Stimulated activated CD8-positive, alpha-beta memory T cell treated with anti-CD3 and anti-CD28 coated beads, Interleukin-15, amount 100 ng/mL, for 1 hour (primary cell): ENCODE results near the gene DDX56.

Experiments used
- DNase-seq: peaks from one replicate; pipeline ENCODE4 v3.0.0-alpha.2; 2020; ENCODE audit warnings: low read depth

The DDX56 gene

GRCh38 chr7:44534501-44534900 is 39.2 kb downstream of the DDX56 start:
- DNase-seq, result peak; percentile 4

- DNase-seq, result no peak
These were observed 39.6 kb downstream of the DDX56 start for GRCh38 chr7:44534087-44534486.

- DNase-seq, result no peak
These were observed 40.2 kb downstream of the DDX56 start for GRCh38 chr7:44533301-44534055.

- DNase-seq, result no peak
These were observed 42.0 kb downstream of the DDX56 start for GRCh38 chr7:44531421-44532380.

- DNase-seq, result no peak
These were observed 42.7 kb downstream of the DDX56 start for GRCh38 chr7:44530990-44531389.

- DNase-seq, result no peak
These were observed 48.8 kb downstream of the DDX56 start for GRCh38 chr7:44524811-44525388.

GRCh38 chr7:44522315-44522714 is 51.4 kb downstream of the DDX56 start:
- DNase-seq, result no peak

- DNase-seq, result no peak
These were observed 52.2 kb downstream of the DDX56 start for GRCh38 chr7:44521347-44522095.

- no peak for DNase-seq
These were observed 53.1 kb downstream of the DDX56 start for GRCh38 chr7:44520574-44520973.

GRCh38 chr7:44519546-44519945 is 54.2 kb downstream of the DDX56 start:
- no peak for DNase-seq

GRCh38 chr7:44518761-44519160 is 54.9 kb downstream of the DDX56 start:
- DNase-seq, result no peak

- no peak for DNase-seq
These were observed 56.5 kb downstream of the DDX56 start for GRCh38 chr7:44517175-44517574.
